Measurements from ENCODE around the gene NIPAL4.
A peak's percentile ranks its signal among the peaks of the same experiment; 100 is the strongest.
"Not testable (repeated sequence)": the region's sequence is repeated elsewhere in the genome, so short reads cannot be mapped to it uniquely, and the experiment has no call there.

The NIPAL4 gene

GRCh38 chr5:157481265-157481664, 21.3 kb downstream of the NIPAL4 start:
- no peak overlapping the region for H3K4me3 ChIP-seq (ENCODE audit: low read depth, low read length)
- no peak for DNase-seq (ENCODE audit: low read depth)

- no peak overlapping the region for H3K4me3 ChIP-seq (ENCODE audit: low read depth, low read length)
- no peak for DNase-seq (ENCODE audit: low read depth)
These were observed 21.7 kb downstream of the NIPAL4 start for GRCh38 chr5:157481666-157482065.

GRCh38 chr5:157482702-157483101, 22.7 kb downstream of the NIPAL4 start:
- not testable (repeated sequence) for H3K4me3 ChIP-seq (ENCODE audit: low read depth, low read length); DNase-seq (ENCODE audit: low read depth)

- no peak overlapping the region for H3K4me3 ChIP-seq (ENCODE audit: low read depth, low read length)
- DNase-seq (ENCODE audit: low read depth) = no peak
These were observed 24.8 kb downstream of the NIPAL4 start for GRCh38 chr5:157484768-157485167.

GRCh38 chr5:157485340-157485739, 25.3 kb downstream of the NIPAL4 start:
- DNase-seq (ENCODE audit: low read depth) = no peak
- no peak overlapping the region for H3K4me3 ChIP-seq (ENCODE audit: low read depth, low read length)

- DNase-seq (ENCODE audit: low read depth) = no peak
- no peak overlapping the region for H3K4me3 ChIP-seq (ENCODE audit: low read depth, low read length)
These were observed 25.8 kb downstream of the NIPAL4 start for GRCh38 chr5:157485811-157486210.

GRCh38 chr5:157486221-157486681, 26.2 kb downstream of the NIPAL4 start:
- DNase-seq (ENCODE audit: low read depth) = no peak
- H3K4me3 ChIP-seq (ENCODE audit: low read depth, low read length) = no peak overlapping the region

- DNase-seq (ENCODE audit: low read depth) = no peak
- H3K4me3 ChIP-seq (ENCODE audit: low read depth, low read length) = no peak overlapping the region
These were observed 26.8 kb downstream of the NIPAL4 start for GRCh38 chr5:157486861-157487260.

- H3K4me3 ChIP-seq (ENCODE audit: low read depth, low read length) = no peak overlapping the region
These were observed 27.3 kb downstream of the NIPAL4 start for GRCh38 chr5:157487358-157487757.

GRCh38 chr5:157491471-157491995, 31.5 kb downstream of the NIPAL4 start:
- no peak for DNase-seq (ENCODE audit: low read depth)
- no peak overlapping the region for H3K4me3 ChIP-seq (ENCODE audit: low read depth, low read length)

More at GRCh38 chr5:157487358-157487757, 27.3 kb downstream of the NIPAL4 start:
- DNase-seq (ENCODE audit: low read depth) = no peak

GRCh38 chr5:157492886-157493285, 32.9 kb downstream of the NIPAL4 start:
- DNase-seq (ENCODE audit: low read depth) = no peak
- no peak overlapping the region for H3K4me3 ChIP-seq (ENCODE audit: low read depth, low read length)

- no peak for DNase-seq (ENCODE audit: low read depth)
- H3K4me3 ChIP-seq (ENCODE audit: low read depth, low read length) = no peak overlapping the region
These were observed 34.3 kb downstream of the NIPAL4 start for GRCh38 chr5:157494178-157494832.

- H3K4me3 ChIP-seq (ENCODE audit: low read depth, low read length) = no peak overlapping the region
- DNase-seq (ENCODE audit: low read depth) = no peak
These were observed 36.9 kb downstream of the NIPAL4 start for GRCh38 chr5:157496864-157497263.

GRCh38 chr5:157497875-157498611, 38.0 kb downstream of the NIPAL4 start:
- DNase-seq (ENCODE audit: low read depth) = no peak
- no peak overlapping the region for H3K4me3 ChIP-seq (ENCODE audit: low read depth, low read length)

GRCh38 chr5:157502143-157502647, 42.2 kb downstream of the NIPAL4 start:
- DNase-seq (ENCODE audit: low read depth) = no peak
- no peak overlapping the region for H3K4me3 ChIP-seq (ENCODE audit: low read depth, low read length)

- no peak overlapping the region for H3K4me3 ChIP-seq (ENCODE audit: low read depth, low read length)
- DNase-seq (ENCODE audit: low read depth) = no peak
These were observed 44.0 kb downstream of the NIPAL4 start for GRCh38 chr5:157504053-157504452.

GRCh38 chr5:157505496-157505895, 45.5 kb downstream of the NIPAL4 start:
- DNase-seq (ENCODE audit: low read depth) = no peak
- H3K4me3 ChIP-seq (ENCODE audit: low read depth, low read length) = no peak overlapping the region

GRCh38 chr5:157506066-157506590, 46.1 kb downstream of the NIPAL4 start:
- DNase-seq (ENCODE audit: low read depth) = no peak
- H3K4me3 ChIP-seq (ENCODE audit: low read depth, low read length) = no peak overlapping the region

GRCh38 chr5:157506981-157507780, 47.2 kb downstream of the NIPAL4 start:
- peak; percentile 66 for DNase-seq (ENCODE audit: low read depth)

More at GRCh38 chr5:157506981-157507780, 47.2 kb downstream of the NIPAL4 start:
- H3K4me3 ChIP-seq (ENCODE audit: low read depth, low read length) = no peak overlapping the region

All from skeletal muscle cell (primary cell).